Measurements from ENCODE around the gene FBXO5. TPM values are rescaled to one million over a fixed set of nuclear protein-coding genes. Genes with fewer than 3 reads are reported as not detected.
A peak's percentile ranks its signal among the peaks of the same experiment; 100 is the strongest.

The FBXO5 gene, protein sequence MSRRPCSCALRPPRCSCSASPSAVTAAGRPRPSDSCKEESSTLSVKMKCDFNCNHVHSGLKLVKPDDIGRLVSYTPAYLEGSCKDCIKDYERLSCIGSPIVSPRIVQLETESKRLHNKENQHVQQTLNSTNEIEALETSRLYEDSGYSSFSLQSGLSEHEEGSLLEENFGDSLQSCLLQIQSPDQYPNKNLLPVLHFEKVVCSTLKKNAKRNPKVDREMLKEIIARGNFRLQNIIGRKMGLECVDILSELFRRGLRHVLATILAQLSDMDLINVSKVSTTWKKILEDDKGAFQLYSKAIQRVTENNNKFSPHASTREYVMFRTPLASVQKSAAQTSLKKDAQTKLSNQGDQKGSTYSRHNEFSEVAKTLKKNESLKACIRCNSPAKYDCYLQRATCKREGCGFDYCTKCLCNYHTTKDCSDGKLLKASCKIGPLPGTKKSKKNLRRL
- total RNA-seq (1 to 10 TPM; 1.1 to 1.9 (median 1.5) TPM), polyA plus RNA-seq (1 to 10 TPM in 1 of 3 donors, under 1 TPM in 2; 0.76 to 1.3 (median 0.86) TPM)
- long read RNA-seq, donor 1, partial matches to known transcripts: 1 of 3 reads
- long read RNA-seq, donor 1, other reads (novel, unspliced or antisense): 0 of 3 reads
- long read RNA-seq, donor 2: 0 reads

DNA sequence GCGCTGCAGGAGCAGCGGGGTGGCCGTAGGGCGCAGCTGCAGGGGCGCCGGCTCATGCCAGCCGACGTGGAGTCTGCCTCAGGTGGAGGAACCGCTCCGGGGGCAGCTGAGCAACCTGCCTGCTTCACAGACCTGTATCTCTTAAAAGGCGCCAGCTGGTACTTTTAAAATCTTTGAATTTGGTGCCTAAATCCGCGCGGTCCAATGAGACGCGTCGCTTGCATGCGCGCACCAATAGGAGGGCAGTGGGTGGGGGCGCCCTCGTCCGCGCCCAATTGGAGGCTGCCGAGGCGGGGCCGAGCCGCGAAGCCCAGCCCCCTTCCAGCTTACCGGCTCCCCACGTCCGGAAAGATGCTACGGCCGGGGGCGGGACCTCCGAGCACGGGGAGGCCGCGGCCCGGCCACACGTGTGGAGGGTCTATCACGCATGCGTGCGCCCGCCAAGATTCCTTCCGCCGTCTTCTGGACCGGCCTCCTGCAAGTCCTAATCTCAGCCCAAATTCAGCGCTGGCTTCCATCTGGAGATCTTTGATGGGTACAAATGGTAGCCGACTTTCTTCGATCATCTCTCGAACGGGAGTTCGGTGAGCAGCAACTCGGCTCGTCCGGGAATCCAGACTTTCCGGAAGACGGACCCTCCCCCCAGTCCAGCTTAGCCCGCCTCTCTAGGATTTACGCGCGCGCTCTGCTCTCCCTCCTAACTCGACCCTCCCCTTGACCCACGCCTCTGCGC is at the start of gene FBXO5:
FBXO5 (minus strand) TSS at position 138 of the 733 bp plus-strand sequence; CDS start at position 56, 82 bp downstream.
- TF ChIP-seq, protein P1, sequence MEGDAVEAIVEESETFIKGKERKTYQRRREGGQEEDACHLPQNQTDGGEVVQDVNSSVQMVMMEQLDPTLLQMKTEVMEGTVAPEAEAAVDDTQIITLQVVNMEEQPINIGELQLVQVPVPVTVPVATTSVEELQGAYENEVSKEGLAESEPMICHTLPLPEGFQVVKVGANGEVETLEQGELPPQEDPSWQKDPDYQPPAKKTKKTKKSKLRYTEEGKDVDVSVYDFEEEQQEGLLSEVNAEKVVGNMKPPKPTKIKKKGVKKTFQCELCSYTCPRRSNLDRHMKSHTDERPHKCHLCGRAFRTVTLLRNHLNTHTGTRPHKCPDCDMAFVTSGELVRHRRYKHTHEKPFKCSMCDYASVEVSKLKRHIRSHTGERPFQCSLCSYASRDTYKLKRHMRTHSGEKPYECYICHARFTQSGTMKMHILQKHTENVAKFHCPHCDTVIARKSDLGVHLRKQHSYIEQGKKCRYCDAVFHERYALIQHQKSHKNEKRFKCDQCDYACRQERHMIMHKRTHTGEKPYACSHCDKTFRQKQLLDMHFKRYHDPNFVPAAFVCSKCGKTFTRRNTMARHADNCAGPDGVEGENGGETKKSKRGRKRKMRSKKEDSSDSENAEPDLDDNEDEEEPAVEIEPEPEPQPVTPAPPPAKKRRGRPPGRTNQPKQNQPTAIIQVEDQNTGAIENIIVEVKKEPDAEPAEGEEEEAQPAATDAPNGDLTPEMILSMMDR (IDR thresholded peaks at IDR 0.05): no peak
- Histone ChIP-seq H3K9me3 (no peaks in the 10 kb centered on the region), H3K4me3 (peak within 1 kb of the TSS; percentile 82), H3K27ac (peak within 1 kb of the TSS; percentile 92), H3K27me3 (ENCODE audit: insufficient read depth in 3 of 3, low read length in 2 of 3) (no peaks in the 10 kb centered on the region), H3K36me3 (ENCODE audit: insufficient read depth in 1 of 2, low read depth in 1 of 2) (peaks cover 0 to 4% of the 10 kb centered on the region in 2 donors), H3K4me1 (peaks cover 24% of the 10 kb centered on the region)
- ATAC-seq: peak; percentile 96 to 98 (median 97)
- intact Hi-C loops (cut with DNase I): no loop called here
- 0 to 1% (median 0%) methylated on average over 65 to 66 of the region's 66 CpGs for WGBS, 3 donors
- DNase-seq: peak; percentile 99

DNA sequence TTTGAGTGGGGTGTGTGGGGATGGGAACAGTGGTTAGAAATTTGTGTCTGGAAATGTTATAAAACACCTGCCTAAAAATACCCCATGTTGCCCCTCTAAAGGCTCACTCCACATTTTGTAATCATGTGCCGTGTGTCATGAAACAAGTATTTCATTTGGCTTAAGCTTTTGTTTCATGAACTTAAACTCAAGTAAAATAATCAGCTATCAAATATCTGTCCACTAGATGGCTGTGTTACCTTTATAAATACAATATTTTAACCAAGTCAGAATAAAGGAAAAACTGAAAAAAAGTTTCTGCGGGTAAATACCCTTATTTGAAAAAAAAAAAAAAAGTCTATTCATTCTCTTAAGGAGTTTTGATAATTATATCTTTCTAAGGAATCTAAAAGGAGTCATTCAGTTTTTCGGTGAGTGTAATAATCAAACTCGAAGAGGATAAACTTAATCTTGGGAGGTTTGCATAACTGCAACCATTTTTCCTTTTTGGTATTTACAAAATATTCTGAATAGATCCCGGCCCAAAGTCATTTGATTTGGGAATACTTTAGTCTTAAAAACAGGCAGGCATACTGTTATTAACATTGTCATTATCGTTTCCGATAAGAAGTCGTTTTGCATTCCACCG is 49.5 kb upstream of the FBXO5 start:
- Histone ChIP-seq H3K27ac (no peak overlapping the region), H3K9me3 (no peaks in the 10 kb centered on the region), H3K4me3 (no peak overlapping the region), H3K4me1 (no peaks in the 10 kb centered on the region), H3K36me3 (ENCODE audit: insufficient read depth in 1 of 2, low read depth in 1 of 2) (no peaks in the 10 kb centered on the region), H3K27me3 (ENCODE audit: insufficient read depth in 3 of 3, low read length in 2 of 3) (no peaks in the 10 kb centered on the region)
- 70 to 76% (median 71%) methylated on average over 9 of the region's 9 CpGs for WGBS, 3 donors
- DNase-seq (no peak), ATAC-seq (no peak)
- TF ChIP-seq, protein P1 (IDR thresholded peaks at IDR 0.05): peak; percentile 41
- intact Hi-C loops (cut with DNase I): loop anchor here in 1 of 2 donors (10.0 kb wide), 1 partner anchor 482 kb away; no protein-coding TSS in a partner anchor

DNA sequence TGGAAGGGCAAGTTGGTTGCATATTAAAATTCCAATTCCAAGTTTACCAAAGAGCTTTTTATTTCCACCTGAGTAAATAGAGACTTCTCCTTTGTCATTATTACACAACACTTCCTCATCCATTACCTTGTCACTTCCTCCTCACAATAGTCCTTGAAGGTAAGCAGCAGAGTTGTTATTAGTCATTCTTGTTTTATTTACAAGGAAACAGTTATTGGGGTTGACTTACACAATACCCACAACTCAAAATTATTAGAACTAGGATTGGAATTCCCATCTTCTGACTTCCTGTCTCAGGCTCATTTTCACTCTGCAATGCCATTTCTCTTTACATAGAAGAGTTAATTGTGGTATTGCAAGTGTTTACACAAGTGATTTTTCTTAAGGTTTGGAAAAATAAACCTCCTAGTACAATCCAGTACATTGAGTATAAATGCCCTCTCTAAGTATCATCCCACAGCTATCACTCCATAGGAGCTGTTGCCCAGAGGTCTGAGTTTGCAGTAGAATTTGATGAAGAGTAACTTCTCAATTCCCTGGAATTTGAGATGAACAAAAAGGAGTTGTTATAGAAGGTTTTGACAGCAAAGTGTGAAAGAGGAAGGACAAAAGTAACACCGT is 48.6 kb upstream of the FBXO5 start:
- 34 to 52% (median 48%) methylated on average over 1 of the region's 1 CpG for WGBS, 3 donors
- intact Hi-C loops (cut with DNase I): loop anchor here in 1 of 2 donors (10.0 kb wide), 1 partner anchor 483 kb away; no protein-coding TSS in a partner anchor
- Histone ChIP-seq H3K9me3 (no peaks in the 10 kb centered on the region), H3K27me3 (ENCODE audit: insufficient read depth in 3 of 3, low read length in 2 of 3) (no peaks in the 10 kb centered on the region), H3K4me3 (no peak overlapping the region), H3K36me3 (ENCODE audit: insufficient read depth in 1 of 2, low read depth in 1 of 2) (no peaks in the 10 kb centered on the region), H3K4me1 (no peaks in the 10 kb centered on the region), H3K27ac (no peak overlapping the region)
- TF ChIP-seq, protein P1 (IDR thresholded peaks at IDR 0.05): no peak
- DNase-seq (no peak), ATAC-seq (no peak)

DNA sequence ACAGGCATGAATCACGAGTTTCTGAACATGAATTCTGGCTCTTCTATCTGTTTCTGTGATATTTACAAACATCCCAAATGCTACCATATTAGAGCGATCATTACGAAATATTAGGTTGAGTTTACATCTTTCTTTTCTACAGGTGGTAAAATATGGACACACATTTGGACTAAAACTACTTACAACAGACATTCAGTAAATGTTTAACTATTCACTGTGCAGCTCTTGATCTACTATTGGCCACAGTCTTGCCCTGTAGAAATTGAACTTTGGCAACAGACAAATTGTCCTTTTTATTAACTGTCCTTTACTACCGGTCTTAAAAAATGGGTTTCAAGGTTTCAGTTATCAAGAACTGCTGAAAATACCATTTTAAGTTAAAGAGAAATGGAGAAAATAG is 46.1 kb upstream of the FBXO5 start:
- TF ChIP-seq, protein P1 (IDR thresholded peaks at IDR 0.05): no peak

More for the DNA sequence above, 46.1 kb upstream of the FBXO5 start:
- H3K27me3 ChIP-seq (ENCODE audit: insufficient read depth in 3 of 3, low read length in 2 of 3): no peaks in the 10 kb centered on the region
- H3K36me3 ChIP-seq (ENCODE audit: insufficient read depth in 1 of 2, low read depth in 1 of 2): no peaks in the 10 kb centered on the region
- WGBS, 3 donors: 72 to 88% (median 85%) methylated on average over 4 of the region's 4 CpGs
- no peak overlapping the region for H3K4me3 ChIP-seq
- no peaks in the 10 kb centered on the region for H3K4me1 ChIP-seq
- no peak overlapping the region for H3K27ac ChIP-seq
- no peak for ATAC-seq
- H3K9me3 ChIP-seq: no peaks in the 10 kb centered on the region
- intact Hi-C loops (cut with DNase I): loop anchor here in 1 of 2 donors (5.0 kb wide), 1 partner anchor 167 kb away; no protein-coding TSS in a partner anchor
- DNase-seq: no peak

Measured in psoas muscle (tissue), 8 donors.